Activated effector memory CD4-positive, alpha-beta T cell treated with anti-CD3 and anti-CD28 coated beads, Interleukin-2, amount 50 U/mL, for 16 hours (primary cell): Measurements from ENCODE around the gene GP2.

Source experiments
- DNase-seq: peaks from one replicate; pipeline ENCODE4 v3.0.0-alpha.2; 2020

Gene GP2

DNA sequence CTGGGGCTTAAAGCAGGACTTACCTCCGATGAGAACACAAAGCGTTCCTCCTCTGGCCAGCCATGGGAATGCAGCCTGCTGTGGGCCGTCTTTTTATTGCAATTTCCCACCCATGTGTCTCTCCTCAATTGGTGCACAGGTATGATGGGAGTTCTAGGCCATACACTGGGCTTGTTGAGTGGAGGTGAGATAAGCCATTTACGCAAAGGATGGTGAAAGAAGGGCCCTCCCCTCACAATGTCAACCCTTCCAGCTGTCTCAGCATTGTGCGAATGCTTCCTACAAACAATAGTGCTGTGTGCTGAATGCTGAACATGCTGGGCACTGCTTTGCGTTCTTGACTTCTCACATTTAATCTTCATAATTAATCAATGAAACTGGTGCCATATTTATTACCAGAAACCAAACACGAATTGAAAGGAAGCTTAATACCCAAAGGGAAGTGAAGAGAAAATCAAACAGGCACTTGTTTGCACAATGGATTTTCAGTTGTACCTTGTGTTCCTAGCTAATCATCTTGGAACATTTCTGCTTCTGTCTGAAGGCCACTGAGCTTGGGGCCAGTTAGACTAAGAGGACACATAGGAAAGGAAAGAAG is at the start of gene GP2:
Gene GP2 (minus strand): TSS at position 70 of the 598 bp plus-strand sequence. CDS start 1,082 bp downstream, outside the sequence.
- no peak for DNase-seq

DNA sequence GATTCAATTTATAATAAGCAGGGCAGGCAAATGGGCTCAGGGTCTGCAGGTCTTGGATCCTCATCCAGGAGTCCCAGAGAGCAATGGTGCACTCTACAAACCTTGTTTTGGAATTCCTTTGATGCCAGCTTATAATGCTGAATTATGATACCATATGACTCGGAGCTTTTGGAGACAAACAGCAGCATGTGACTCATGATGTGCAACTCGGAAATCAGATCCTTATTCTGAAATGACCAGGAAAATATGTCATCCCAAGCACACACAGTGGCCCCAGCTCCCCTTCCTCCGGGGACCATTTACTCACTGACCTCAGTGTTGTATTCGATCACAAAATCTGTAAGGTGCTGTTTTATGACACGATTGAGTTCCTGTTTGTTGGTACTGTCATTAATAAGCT is 45.4 kb upstream of the GP2 start:
- DNase-seq = no peak

DNA sequence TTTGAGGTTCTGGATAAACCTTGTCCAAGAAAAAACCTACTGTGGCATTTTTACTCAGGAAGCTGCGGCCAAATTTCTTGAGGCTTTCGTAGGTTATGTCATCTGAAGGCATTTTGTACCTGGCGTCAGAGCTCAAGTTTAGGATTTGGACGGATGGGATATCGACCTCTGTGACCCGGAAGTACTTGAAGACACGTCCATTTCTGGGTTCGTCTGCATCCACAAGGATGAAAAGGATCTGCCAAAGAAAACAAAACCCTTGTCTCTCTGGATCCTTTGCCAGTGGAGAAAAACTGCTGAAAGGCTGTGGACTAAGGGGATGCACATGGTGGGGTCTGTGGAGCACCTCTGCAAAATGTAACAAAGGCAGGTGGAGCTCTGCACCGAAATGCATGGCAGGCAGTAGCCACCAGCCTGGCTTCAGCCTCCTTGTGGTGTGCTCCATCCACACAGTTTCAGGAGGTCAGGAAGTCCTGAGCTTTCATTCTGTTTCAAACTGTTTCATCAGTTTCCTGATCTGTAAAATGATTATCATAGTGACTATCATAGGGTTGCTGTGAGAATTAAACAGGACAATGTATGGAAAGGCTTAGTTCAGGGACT is 42.2 kb upstream of the GP2 start:
- no peak for DNase-seq

DNA sequence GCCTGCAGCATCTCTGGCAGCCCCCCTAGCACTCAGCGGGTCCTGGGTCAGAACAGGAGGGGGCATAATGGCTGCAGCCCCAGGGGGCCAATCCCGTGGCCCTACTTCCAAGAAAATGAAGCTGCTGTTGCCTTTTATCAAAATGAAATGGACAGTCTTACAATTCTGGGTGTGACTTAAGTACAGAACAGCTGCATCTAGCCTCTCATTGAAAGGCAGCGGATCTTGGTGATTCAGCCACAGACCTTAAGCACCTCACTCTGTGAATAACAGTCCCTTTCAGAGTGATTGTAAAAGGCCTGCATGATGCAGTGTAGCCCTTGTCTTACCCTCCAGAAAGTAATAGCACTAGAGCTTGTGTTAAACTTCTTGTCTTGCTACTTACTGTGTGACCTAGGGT is 36.7 kb upstream of the GP2 start:
- DNase-seq = no peak

DNA sequence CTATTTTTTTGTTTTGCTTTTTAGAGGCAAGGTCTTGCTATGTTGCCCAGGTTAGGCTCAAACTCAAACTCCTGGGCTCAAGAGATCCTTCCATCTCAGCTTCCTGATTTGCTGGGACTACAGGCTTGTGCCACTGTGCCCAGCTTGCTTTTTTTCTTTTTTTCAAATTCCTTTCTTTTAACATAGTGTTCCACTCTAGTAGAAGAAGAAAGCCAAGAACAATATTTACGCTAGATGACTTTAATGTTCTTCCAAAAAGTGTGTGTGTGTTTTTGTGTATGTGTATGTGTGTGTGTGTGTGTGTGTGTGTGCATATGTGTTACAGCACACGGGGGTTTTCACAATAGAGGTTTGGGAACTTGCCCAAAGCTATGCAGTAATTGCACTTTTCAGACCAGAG is 35.9 kb upstream of the GP2 start:
- DNase-seq = no peak

DNA sequence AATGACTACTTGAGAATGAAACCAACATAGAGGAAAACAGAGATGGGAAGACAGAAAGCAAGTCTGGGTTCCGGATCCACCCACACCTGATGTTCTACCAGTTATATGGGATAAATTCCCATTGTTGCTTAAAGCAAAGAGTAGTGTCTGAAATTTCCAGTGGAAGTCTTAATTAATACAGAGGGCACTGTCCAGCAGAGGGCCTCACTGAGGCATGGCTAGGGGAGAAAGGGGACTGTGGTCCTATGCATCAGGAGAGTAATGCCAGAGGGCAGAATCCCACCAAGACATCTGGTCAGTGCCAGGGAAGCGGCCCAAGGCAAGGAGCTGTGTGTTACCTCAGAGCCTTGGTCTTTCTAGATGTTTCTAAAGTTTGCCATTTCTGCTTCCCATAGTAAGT is 32.7 kb upstream of the GP2 start:
- DNase-seq = no peak

DNA sequence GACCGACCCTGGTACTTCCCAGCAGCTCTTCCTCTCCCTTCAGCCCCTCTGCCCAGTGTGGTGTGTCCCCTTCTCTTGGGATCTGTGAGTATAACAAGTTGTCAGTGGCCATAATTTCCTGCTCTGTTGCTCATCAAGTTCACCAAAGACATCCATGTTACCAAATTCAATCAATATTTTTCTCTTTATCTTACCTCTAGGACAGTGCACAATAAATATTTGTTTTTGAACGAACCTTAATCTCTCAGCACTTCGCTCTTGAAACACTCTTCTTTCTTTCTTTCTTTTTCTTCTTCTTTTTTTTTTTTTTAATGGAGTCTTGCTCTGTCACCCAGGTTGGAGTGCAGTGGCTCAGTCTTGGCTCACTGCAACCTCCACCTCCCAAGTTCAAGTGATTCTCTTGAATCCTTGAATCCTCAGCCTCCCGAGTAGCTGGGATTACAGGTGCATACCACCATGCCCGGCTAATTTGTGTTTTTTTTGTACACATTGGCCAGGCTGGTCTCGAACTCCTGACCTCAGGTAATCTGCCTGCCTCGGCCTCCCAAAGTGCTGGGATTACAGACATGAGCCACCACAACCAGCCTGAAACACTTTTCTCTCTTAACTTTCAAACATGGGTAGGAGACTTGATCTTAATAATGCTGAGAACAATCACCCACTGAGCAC is 27.9 kb upstream of the GP2 start:
- no peak for DNase-seq

DNA sequence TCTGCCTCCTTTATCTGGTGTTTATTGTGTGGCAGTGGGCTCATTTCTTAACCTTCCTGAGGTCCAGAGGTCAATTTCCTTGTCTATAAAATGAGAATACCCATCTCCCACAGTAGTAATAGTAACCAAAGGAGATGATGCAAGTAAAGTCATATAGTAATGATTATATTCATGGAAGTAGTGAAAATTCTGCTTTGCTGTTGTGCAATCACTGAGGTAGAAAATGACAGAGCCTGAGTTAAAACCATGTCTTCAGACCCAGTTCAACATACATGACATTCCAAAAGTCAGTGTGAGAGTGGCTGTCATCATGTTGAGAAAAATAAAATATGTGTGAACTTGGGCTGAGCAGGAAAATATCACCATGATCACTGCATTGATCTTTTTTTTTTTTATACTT is 26.1 kb upstream of the GP2 start:
- no peak for DNase-seq

DNA sequence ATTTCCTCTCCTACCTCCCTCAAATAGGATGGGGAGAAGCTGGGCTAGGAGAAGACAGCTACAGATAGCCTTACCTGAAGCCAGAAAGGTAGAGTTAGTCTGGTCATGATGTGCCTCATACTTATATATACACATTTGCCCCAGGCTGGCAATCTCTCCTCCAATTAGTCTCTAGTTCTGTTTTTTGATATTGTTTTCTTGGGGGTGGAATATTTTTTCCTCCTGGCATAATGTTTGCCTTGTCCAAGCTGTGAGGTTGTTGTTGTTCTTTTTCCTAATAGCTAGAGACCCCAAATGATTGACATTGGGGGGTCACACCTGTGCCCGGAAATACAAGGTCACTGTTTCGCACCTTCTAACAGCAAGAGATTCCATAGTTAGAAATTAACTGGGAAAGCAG is 25.3 kb upstream of the GP2 start, which contains the start of gene UMOD:
Gene UMOD (minus strand): TSS at position 101 of the 400 bp plus-strand sequence. CDS start 1,978 bp downstream, outside the sequence.
- DNase-seq = no peak

DNA sequence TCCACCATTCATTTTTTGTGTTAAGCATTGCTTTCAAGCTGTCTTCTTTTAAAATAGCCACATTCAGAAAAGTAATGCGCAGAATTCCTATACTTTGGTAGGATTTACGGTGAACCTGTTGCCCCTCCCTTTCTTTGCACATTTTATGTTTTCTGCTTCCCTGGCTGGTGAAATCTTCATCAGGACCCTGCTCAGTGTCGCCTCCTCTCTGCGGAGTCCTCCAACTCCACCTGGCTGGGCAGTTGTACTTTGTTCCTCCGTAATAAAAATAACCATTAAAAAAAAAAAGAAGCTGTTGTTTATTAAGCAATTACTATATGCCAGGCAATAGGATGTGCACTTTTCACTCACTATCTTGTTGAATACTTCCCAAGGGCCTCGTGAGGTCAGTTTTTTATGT is 22.3 kb upstream of the GP2 start:
- no peak for DNase-seq

DNA sequence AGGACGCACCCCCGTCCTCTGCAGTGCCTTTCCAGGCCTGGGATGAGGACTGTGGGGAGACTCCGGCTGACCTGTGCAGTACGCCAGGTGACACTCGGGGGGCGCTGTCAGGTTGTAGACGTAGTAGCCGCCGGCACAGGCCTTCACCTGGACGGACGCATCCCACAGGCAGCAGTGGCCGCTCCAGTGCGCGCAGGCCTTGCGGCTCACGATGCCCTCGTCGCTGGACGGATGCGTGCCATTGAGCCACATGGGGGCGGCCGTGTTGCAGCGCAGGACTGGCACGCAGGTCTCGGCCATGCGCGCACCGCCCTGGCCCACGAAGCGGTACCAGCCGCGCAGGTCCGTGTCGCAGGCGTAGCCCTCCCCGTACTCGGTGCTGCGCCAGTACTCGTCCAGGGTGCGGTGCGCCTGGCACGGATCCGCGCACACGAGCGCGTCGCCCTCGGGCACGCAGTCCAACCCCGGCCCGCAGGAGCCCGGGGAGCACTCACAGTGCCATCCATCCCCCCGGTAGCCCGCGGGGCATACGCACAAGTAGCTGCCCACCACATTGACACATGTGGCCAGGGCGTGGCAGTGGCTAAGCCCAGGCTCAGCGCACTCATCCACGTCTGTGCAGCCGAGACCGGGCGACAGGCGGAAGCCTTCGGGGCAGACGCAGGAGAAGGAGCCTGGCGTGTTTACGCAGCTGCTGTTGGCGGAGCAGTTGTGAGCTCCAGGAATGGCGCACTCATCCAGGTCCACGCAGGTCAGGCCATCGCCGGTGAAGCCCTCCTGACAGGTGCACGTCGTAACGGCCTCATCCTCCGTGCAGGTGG is 21.3 kb upstream of the GP2 start:
- DNase-seq = no peak

DNA sequence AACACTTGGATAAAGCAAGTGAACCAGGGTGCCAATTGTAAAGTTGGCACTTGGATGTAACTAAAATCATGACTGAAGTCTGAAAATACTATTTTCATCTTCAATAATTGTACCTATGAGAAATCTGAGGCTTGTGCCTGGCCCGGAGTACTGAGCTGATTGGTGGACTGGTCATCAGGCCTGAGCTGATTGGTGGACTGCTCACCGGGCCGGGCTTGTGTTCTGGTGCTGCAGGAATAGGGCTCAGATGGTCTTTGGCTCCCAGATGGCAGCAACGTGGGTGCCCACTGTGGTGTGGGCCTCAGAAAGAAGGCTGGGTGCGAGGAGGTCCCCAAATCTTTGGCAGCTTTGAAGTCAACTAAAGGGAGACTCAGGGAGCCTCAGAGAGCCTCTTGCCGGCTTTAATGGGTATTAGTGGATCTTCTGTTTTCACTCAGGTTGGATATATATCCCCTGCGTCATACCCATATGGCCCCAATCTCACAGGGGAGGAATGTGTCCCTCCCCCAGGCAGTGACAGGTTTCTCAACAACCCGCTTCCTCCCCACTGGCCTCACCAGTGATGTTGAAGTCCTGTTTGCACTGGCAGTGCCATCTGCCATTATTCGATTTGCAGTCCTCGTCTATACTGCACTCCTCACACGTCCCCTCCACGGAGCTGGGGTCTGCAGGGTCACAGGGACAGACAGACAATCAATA is 20.5 kb upstream of the GP2 start:
- DNase-seq = no peak

DNA sequence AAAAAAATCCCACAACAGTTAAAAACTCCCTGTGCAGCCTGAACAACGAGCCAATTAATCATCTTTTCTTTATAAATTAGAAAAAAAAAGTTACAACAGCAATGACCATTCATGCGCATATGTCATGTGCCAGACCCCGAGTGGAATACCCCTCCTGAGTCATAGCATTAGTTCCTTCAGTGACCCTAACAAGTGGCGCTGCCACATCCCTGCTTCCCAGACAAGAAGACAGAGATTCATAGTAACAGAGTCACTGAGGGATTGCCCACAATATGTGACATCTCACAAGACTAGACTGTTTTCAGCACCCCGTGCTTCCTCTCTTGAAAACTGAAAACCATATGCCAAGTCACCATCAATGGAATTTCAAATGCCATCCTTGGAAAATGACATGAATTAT is 17.3 kb upstream of the GP2 start:
- no peak for DNase-seq

DNA sequence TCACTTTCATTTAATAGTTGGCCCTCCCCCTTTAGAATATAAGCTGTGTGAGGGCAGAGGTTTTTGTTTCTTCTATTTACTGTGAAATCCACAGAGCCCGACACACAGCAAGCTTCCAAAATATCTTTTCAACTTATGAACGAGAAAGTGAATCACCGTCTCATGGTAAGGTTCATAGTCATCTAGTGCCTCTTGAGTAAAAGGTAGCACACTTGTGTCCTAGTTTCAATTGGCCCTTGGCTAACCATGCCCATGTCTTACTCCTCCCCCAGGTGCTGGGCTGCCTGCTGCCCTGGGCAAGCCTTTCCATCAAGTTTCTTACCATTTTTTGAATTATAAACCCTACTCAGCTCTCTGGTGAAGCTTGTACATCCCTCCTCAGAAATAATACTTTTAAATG is 12.4 kb upstream of the GP2 start:
- DNase-seq = no peak

DNA sequence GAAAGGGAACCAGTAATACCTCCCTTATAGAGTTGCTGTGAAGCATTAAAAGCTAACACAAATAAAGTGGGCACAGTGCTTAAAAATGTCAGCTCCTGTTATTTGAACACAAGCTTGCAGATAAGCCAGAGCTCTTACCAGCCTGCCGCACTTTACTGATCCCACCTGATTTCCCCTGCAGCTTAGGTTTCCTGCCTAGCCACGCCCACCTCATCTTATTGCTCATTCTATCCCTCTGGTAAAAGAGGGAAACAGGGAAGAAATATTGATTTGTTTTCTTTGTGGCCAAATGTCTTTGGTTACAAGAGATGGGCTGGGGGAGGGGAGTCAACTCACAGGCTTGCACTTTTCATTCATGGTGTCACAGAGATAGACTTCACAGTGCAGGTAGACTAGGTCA is 9.6 kb upstream of the GP2 start:
- no peak for DNase-seq

DNA sequence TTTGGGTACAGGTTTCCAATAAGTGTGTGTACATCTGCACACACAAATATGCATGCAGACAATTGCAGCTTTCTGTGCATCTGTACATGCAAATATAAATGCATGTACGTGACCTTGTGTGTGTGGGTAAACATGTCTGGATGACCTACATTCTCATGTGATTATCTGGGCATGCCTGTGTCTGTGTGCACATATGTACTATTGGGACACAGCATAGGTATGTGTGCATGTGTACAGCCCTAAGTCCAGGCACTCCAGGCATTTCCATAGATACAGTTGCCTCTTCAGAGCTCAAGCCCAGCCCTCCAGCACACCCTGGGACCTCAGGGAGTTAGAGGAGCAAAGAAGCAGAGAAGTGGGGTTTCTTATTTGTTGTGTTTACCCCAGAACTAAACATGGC is 7.1 kb upstream of the GP2 start:
- no peak for DNase-seq

DNA sequence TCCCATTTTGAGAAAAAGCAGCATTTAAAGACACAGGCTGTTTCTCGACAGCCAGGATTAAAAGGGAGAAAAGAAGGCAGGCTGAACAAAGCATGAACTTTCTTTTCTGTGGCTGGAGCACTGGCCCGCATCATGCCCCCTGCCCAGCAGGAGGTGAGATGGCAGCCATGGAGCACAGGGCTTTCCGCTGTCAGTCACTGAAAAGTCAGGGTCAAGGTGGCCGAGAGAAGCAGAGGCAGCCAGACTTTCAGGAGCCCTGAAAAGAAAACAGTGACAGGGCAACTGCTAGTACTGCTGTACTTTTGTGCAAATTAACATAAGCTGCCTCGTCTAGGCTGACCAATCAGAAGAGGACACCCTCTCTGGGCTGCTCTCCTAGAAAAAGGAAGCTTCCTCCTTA is 5.8 kb upstream of the GP2 start:
- no peak for DNase-seq

DNA sequence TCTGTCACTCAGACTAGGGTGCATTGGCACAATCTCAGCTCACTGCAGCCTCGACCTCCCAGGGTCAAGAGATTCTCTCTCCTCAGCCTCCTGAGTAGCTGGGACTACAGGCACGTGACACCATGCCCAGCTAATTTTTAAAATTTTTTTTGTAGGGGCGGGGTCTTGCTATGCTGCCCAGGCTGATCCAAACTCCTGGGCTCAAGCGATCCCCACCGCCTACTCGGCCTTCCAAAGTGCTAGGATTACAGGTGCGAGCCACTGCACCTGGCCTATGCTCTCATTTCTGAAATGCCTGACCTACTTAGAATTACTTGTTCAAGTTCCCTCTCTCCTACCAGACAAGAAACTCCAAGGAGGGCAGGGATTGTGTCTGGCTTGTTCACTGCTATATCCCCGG is 5.1 kb upstream of the GP2 start:
- DNase-seq = no peak

DNA sequence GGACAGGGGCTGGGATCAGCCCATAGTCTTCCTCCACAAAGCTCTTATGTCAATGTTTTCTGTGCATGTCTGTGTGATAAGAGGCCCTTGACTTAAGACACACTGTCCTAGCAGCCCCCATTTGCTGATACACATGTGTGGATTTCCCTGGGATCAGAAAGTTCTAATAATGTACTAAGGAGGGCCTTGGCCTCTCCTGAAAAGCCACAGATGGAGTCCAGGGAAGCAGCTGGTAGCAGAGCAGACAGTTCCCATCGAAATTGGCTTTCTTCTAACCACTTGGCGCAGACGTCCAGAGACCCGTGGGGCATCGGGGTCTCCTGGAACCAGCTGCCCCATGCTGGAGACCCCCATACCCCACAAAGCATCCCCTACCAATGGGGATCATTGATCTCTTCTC is 4.3 kb upstream of the GP2 start:
- DNase-seq = no peak

DNA sequence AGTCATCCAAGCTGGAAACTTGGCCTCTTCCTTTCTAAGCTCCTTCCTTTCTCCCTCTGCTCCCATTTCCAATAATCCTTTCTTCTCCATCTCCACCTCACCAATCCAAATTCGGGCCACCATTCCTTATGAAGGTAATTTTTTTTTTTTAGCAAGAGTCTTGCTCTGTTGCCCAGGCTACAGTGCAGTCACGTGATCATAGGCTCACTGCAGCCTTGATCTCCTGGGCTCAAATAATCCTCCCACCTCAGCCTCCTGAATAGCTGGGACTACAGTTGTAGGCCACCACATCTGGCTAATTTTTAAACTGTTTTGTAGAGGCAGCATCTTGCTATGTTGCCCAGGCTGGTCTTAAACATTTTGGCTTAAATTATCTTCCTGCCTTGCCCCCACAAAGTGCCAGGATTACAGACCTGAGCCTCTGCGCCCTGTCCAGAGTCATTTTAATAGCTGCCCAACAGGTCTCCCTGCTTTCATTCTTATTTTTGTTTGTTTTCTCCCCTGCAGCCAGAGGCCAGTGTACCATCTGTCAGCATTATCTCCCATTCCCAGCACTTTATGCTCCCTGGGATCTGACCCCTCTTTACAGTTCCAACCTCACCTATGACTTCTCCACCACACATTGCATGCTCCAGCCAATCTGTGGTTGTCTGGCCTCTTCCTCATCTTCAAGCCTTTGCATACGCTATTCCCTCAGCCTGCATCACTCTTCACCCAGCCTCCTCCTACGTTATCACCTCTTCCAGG is 2.3 kb upstream of the GP2 start:
- no peak for DNase-seq

DNA sequence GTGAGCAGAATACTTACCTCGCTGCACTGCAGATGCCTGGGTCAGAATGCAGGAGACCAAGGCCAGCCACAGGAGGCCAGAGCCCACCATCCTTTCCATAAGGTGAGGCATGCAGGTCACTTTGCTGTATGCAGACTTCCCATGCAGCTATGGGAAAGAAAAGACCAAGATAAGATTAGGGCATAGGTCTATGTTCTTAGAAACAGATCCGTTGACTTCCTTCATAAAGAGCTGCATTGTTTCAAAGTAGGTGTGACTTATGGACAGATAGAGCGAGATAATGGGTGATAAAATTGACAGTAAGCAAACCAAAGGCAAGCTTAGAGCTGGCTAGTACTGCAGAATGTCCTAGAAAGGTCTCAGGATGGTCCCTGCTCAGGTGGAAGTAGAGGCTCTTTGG is 992 bp downstream of the GP2 start:
- DNase-seq = no peak

DNA sequence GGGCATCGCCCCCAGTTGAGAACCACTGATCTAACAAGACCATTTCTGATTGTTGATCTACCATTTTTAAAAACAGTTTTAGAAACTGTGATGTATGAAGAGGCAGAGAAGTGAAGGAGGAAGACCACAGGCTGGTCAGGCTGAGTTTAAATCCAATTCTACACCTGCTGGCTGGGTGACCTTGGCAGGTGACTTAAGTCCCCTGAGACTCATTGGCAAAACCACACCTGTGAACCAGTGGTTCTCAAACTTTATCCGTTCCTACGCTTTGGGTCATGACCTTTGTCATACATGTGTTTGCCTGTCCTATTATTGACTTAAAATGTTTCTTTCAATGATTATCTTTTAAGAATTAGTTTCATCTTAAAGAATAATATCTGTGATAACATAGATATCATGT is 2.3 kb downstream of the GP2 start:
- DNase-seq = no peak
